ENCODE data around the gene PROSER2.

DNA sequence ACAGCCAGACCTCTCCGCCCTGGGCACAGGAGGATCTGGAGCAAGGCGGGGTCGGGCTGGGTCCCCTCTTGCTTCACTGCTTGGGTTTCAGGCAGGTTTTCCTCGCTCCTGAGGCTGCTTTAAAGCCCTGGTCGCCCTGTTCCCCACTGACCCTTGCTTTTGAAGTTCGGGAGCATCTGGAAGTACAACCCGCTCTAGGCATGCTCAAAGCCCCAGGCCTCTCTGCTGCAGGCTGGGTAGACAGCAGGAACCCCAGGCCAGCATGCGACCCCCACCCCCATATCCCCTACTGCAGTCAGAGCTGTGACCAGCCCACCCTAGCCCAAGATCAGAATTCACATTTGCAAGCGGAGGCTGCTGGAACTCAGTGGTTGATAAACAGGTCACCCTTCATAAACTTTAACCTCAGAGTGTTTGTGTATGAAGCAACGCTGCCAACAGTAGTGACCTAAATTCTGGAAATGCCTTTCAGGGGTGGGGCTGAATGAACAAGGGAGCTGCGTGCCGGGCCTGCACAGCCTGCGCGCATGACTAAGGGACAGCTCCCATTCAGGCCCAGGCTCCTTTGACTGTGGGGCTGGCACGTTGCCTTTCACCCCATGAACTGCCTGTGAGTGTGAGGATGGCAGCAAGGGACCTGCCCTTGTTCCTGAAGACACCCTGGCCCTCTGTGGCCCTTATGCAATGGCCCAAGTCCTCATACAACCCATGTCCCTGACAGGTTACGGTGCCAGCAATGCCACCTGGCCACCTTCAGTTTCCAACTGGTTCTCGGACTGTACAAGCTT, 52.5 kb downstream of the PROSER2 start:
- TF ChIP-seq GATA3 (IDR thresholded peaks at IDR 0.05; ENCODE audit: low read depth, low read length): no peak
- TF ChIP-seq GATA2 (IDR thresholded peaks at IDR 0.05; ENCODE audit: low read depth, low read length): no peak
